VCaP (cell line): ENCODE results near the gene CT47C1.

Experiments used
- H3K27ac ChIP-seq: fragments of 450-650 bp; 2 replicates; pipeline ENCODE4 v1.5.1; 2017
- TF ChIP-seq, protein P1 (sequence below): fragments of 450-650 bp; conservative IDR thresholded peaks from 2 replicates; pipeline ENCODE4 v1.5.1; 2017; ENCODE audit warnings: mild to moderate bottlenecking, moderate library complexity

Gene CT47C1

DNA sequence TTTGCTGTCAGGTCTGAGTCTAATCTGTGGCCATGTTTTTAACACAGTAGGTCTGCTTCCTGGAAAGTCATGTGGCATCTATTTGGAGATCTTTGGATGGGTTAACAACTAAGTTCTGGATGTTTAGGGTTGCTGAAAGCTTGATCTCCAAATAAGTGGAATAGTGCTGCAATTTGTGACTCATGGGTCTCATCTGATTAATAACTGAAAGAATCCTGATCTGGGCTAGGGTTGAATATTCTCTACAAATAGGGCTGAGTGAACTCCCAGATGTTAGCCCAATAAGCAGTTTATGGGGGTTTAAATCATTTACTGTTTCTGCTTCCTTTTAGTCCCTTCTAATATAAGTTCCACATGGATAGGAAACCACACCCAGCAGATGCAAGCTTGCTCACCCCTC lies 23.1 kb downstream of the CT47C1 start:
- H3K27ac ChIP-seq: no peak overlapping the region
- TF ChIP-seq, protein P1, sequence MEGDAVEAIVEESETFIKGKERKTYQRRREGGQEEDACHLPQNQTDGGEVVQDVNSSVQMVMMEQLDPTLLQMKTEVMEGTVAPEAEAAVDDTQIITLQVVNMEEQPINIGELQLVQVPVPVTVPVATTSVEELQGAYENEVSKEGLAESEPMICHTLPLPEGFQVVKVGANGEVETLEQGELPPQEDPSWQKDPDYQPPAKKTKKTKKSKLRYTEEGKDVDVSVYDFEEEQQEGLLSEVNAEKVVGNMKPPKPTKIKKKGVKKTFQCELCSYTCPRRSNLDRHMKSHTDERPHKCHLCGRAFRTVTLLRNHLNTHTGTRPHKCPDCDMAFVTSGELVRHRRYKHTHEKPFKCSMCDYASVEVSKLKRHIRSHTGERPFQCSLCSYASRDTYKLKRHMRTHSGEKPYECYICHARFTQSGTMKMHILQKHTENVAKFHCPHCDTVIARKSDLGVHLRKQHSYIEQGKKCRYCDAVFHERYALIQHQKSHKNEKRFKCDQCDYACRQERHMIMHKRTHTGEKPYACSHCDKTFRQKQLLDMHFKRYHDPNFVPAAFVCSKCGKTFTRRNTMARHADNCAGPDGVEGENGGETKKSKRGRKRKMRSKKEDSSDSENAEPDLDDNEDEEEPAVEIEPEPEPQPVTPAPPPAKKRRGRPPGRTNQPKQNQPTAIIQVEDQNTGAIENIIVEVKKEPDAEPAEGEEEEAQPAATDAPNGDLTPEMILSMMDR: no peak

DNA sequence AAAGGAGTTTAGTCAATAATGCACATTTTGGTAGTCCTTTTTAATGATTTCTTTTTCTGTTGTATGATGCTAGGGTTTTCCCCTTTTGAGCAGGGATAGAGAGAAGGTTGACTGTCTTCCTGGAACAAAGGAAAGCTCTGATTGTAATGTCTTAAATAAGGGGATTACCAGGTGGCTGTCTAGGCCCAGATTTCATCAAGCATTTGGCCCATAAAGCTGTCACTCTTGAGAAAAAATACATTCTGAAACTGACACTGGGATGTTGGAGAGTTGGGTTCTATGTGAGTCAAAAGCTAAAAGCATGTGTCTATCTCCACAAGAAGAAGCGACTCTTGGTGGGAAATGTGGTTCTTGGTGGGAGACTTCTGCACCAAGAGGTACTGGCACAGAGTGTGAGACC lies 28.4 kb downstream of the CT47C1 start:
- TF ChIP-seq, protein P1: no peak
- no peak overlapping the region for H3K27ac ChIP-seq

DNA sequence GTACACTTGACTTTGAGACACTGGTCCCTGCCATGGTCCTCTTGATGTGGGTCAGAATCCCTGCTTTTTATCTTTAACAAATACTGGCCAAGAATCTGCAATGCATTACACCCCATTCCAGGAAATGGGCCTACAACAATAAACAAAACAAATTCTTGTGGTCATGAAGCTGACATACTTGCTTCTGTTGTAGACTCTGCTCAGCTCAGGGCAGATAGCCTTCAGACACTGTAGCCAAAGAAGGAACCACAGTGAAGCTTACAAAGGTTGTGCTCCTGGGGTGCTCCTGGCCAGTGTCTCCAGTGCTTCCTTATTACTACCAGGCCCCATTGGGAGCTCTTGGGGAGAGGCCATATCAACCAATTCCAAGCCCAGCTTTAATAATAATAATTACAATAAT lies 33.0 kb downstream of the CT47C1 start:
- TF ChIP-seq, protein P1: no peak
- no peak overlapping the region for H3K27ac ChIP-seq

DNA sequence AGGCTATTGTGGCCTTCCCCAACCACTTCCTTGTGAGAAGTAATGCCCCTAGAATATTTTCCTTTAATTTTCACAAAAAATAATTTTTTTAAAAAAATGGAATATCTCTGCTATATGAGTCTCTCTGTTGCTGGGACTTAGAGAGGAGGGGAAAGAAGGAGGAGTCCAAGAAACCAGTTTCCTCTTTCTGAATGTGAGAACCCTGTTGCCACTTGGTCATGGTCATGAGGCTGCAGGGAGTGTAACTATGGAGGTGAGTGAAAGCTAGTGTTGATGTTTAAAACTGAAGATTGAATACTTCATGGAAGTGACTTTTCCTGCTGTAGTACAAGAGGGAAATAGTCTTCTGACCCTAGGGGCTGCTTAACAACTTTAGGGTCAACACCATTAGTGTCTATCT lies 34.4 kb downstream of the CT47C1 start:
- TF ChIP-seq, protein P1: no peak
- no peak overlapping the region for H3K27ac ChIP-seq

DNA sequence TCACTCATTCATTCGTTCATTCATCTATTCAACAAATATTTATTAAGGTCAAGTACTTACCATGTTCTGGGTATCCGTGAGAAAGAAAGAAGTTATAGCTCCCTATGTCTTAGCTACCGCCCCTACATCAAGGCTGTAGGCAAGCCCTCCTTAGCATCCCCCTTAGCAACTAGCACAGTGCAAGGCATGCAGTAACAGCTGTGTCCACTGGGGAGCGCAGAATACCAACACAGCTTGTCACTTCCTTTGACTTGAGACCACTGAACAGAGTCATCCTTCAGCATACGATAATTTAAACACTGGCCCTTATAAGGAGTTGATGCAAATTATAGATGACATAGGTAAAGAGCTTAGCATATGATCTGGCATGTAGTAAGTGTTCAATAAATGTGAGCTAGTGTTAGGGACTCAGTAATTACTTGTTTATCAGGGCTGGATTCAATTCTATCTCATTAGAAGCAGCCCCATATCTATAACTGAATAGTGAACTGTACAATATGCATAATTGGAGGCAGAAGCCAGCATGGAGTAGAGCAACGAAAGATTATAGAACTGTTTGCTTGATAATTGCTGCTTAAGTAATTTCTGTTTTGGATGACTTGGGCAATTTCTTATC lies 46.1 kb downstream of the CT47C1 start:
- H3K27ac ChIP-seq: no peak overlapping the region
- TF ChIP-seq, protein P1: peak; percentile 28; the same call in 1 of the 2 replicates

DNA sequence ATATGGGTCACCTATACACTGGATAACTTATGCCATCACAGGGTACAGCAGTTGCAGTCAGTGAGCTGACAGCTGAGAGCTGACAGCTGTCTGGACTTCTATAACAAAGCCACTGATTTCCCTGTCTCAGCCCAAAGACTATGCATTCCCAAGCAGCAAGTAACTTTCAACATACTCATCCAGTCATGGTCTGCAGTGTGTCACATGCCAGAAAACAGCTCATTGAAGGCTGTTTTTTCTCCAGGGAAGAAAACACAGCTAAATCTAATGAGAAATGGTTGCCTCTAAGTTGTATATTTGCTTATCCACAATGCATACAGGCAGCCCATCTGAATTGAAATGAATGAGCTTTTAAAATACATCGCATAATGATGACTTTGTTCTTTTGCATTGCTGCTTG lies 48.5 kb downstream of the CT47C1 start:
- TF ChIP-seq, protein P1: no peak

More for the DNA sequence above, 48.5 kb downstream of the CT47C1 start:
- no peak overlapping the region for H3K27ac ChIP-seq
